ENCODE results near the gene KDM8.

DNA sequence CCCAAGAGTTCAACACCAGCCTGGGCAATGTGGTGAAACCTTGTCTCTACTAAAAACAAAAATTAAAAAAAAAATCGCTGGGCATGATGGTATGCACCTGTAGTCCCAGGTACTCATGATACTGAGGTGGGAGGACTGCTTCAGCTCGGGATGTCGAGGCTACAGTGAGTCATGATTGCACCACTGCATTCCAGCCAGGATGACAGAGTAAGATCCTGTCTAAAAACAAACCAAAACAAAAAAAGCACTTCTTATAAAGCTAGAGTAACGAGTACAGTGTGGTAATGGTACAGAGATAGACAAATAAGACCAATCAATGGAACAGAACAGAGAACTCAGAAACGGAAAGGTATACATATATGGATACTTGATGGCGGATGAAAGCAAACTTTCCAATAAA is 60.8 kb downstream of the KDM8 start:
- TF ChIP-seq, protein P1, sequence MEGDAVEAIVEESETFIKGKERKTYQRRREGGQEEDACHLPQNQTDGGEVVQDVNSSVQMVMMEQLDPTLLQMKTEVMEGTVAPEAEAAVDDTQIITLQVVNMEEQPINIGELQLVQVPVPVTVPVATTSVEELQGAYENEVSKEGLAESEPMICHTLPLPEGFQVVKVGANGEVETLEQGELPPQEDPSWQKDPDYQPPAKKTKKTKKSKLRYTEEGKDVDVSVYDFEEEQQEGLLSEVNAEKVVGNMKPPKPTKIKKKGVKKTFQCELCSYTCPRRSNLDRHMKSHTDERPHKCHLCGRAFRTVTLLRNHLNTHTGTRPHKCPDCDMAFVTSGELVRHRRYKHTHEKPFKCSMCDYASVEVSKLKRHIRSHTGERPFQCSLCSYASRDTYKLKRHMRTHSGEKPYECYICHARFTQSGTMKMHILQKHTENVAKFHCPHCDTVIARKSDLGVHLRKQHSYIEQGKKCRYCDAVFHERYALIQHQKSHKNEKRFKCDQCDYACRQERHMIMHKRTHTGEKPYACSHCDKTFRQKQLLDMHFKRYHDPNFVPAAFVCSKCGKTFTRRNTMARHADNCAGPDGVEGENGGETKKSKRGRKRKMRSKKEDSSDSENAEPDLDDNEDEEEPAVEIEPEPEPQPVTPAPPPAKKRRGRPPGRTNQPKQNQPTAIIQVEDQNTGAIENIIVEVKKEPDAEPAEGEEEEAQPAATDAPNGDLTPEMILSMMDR (IDR thresholded peaks at IDR 0.05; ENCODE audit: low read length), result no peak
- no peak for TF ChIP-seq EZH2 (IDR thresholded peaks at IDR 0.05; ENCODE audit: borderline replicate concordance, low read length)

Data from OCI-LY1 (cell line).